ENCODE data around the gene C16orf92.

GRCh38 chr16:30003670-30004423 is 19.2 kb upstream of the C16orf92 start:
- TF ChIP-seq CTCF (IDR thresholded peaks at IDR 0.05) = no peak
- no peak for TF ChIP-seq EP300 (IDR thresholded peaks at IDR 0.05)
- TF ChIP-seq POLR2A (IDR thresholded peaks at IDR 0.05) = no peak
